GM19328 (cell line): Measurements from ENCODE around the gene CSNK1G1.
"Not testable (repeated sequence)": the region's sequence is repeated elsewhere in the genome, so short reads cannot be mapped to it uniquely, and the experiment has no call there.

Experiments used
- ATAC-seq: cut with Tn5 transposase; IDR thresholded peaks from one replicate; pipeline ENCODE4 v1.9.1; 2021; ENCODE audit warnings: mild to moderate bottlenecking, moderate library complexity; ENCODE audit not compliant: unreplicated experiment

Gene CSNK1G1

GRCh38 chr15:64141798-64142512, 214.0 kb downstream of the CSNK1G1 start:
- no peak for ATAC-seq

GRCh38 chr15:64138331-64138941, 217.5 kb downstream of the CSNK1G1 start:
- ATAC-seq, result no peak

- ATAC-seq, result no peak
Measured at GRCh38 chr15:64137226-64137833, 218.6 kb downstream of the CSNK1G1 start.

- no peak for ATAC-seq
Measured at GRCh38 chr15:64136347-64136746, 219.6 kb downstream of the CSNK1G1 start.

- no peak for ATAC-seq
Measured at GRCh38 chr15:64134345-64134829, 221.6 kb downstream of the CSNK1G1 start.

GRCh38 chr15:64133623-64134344, 222.2 kb downstream of the CSNK1G1 start:
- ATAC-seq, result no peak

GRCh38 chr15:64132217-64132616, 223.8 kb downstream of the CSNK1G1 start:
- ATAC-seq, result no peak

- no peak for ATAC-seq
Measured at GRCh38 chr15:64131547-64131946, 224.4 kb downstream of the CSNK1G1 start.

GRCh38 chr15:64130159-64130558, 225.8 kb downstream of the CSNK1G1 start:
- no peak for ATAC-seq

- no peak for ATAC-seq
Measured at GRCh38 chr15:64127521-64128270, 228.3 kb downstream of the CSNK1G1 start.

- no peak for ATAC-seq
Measured at GRCh38 chr15:64125978-64126377, 230.0 kb downstream of the CSNK1G1 start.

GRCh38 chr15:64122936-64123351, 233.0 kb downstream of the CSNK1G1 start:
- ATAC-seq, result no peak

- no peak for ATAC-seq
Measured at GRCh38 chr15:64122444-64122843, 233.5 kb downstream of the CSNK1G1 start.

GRCh38 chr15:64121614-64122013, 234.4 kb downstream of the CSNK1G1 start:
- no peak for ATAC-seq

GRCh38 chr15:64120322-64120721, 235.7 kb downstream of the CSNK1G1 start:
- not testable (repeated sequence) for ATAC-seq

- no peak for ATAC-seq
Measured at GRCh38 chr15:64117759-64118487, 238.1 kb downstream of the CSNK1G1 start.
